Raji (cell line): ENCODE data around the gene APOA1.

Experiments
- POLR2A ChIP-seq: IDR thresholded peaks from 2 replicates; pipeline ENCODE4 v1.6.1; 2011; ENCODE audit warnings: low read depth, low read length, control low read depth; ENCODE audit not compliant: insufficient read depth

APOA1 gene

DNA sequence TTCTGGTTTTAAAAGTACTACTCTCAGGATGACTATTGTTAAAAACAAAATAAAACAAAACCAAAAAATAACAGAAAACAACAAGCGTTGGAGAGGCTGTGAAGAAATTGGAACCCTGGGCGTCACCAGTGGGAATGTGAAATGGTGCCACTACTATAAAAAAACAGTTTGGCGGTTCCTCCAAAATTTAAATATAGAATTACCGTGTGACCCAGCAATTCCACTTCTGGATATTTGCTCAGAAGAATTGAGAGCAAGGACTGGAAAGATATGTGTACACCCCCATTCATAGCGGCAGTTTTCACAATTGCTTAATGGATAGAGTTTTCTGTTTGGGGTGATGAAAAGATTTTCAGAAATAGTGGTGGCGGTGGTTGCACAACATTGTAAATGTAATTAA lies 22.9 kb downstream of the APOA1 start:
- no peak for TF ChIP-seq POLR2A

- no peak for TF ChIP-seq POLR2A
These were observed 23.5 kb downstream of the APOA1 start for GRCh38 chr11:116813781-116814471.

GRCh38 chr11:116813170-116813569 lies 24.3 kb downstream of the APOA1 start:
- no peak for TF ChIP-seq POLR2A

- TF ChIP-seq POLR2A = no peak
These were observed 25.3 kb downstream of the APOA1 start for GRCh38 chr11:116812109-116812508.

DNA sequence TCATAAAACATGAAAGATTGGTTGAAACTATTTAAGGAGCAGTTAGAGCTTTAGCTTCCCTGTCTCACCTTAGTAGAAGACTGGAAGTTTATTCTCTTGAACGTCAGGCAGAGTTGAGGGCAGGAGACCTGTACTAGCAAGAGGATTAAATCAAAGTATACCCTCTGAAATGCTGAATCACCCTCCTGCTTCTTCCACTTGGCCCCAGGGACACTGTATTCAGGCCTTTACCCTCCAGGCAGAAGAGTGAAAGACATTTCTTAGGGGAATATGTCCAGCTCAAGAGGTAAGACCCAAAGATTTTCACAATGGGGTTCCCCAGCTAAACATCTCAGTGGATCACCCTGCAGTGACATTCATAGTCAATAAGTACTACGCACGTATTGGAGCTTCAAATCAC lies 26.2 kb downstream of the APOA1 start:
- TF ChIP-seq POLR2A = no peak

- TF ChIP-seq POLR2A = no peak
These were observed 28.9 kb downstream of the APOA1 start for GRCh38 chr11:116808262-116809175.

DNA sequence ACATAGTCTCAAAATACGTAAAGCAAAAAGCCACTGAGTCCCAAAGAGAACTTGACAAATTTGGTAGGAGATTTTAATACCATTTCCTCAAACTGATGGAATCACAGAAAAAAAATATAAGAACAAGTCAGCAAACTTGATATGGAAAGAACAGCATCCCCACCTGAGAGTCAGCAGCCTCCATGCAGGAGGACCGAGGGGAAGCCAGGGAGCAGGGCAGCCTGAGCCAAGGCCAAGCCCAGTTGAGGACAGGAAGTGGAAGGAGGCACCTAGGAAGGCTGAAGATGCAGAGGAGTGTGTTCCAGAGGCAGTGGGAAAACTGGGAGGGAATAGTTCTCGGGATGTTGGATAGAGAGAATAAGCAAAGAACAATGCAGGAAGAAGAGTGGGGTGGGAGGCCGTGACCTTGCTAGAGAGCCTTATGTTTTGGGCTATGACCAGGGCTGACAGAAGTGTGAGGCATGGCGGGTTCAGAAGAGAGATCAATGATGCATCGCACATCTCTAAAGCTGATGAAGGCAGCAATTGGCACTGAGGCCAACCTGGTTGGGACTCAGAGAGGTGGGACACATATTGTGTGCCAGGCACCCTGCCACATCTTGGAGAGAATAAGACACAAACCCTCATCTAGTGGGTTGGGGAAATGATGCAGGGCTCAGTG lies 29.7 kb downstream of the APOA1 start:
- no peak for TF ChIP-seq POLR2A

GRCh38 chr11:116804001-116804400 lies 33.4 kb downstream of the APOA1 start:
- no peak for TF ChIP-seq POLR2A

DNA sequence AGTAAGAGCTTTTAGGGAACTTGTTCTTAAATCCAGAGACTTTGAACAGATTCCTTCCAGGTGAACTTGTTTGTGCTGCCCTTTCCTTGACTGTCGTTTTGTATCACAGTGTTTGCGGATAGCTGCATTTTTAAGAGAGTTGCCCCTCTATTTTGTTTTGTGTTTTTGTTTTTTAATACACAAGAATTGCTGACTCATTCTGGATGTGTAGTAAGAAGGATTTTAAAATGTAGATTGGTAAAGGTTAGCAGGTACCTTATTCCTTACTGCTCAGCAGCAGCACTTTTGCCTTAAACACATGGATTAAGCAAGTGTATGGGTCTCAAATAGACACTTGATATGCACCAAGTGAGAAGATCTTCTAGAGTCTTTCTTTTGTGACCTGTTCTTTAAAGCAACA lies 36.8 kb downstream of the APOA1 start:
- TF ChIP-seq POLR2A = no peak

DNA sequence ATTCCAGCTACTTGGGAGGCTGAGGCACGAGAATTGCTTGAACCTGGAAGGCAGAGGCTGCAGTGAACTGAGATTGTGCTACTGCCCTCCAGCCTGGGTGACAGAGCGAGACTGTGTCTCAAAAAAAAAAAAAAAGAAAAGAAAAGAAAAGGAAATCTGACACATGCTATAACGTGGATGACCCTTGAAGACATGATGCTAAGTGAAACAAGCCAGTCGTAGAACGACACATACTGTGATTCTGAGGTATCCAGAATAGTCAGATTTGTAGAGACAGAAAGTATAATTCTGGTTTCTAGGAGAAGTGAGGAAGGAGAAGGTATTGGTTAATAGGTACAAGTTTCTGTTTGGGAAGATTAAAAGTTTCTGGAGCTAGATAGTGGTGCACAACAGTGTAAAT lies 39.1 kb downstream of the APOA1 start:
- no peak for TF ChIP-seq POLR2A

DNA sequence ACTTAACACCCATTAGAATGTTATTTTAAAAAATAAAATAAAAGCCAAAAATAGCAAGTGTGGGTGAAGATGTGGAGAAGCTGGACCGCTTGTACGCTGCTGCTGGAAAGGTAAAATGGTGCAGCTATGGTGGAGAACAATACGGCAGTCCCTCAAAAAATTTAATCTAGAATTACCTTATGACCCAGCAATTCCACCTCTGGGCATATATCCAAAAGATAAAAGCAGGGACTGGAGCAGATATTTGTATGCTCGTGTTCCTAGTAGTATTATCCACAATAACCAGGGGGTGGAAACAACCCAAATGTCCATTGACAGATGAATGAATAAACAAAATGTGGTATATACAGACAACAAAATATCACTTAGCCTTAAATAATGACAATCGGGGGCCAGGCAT lies 39.6 kb downstream of the APOA1 start:
- TF ChIP-seq POLR2A = no peak

GRCh38 chr11:116796548-116796947 lies 40.9 kb downstream of the APOA1 start:
- no peak for TF ChIP-seq POLR2A

- TF ChIP-seq POLR2A = no peak
These were observed 42.6 kb downstream of the APOA1 start for GRCh38 chr11:116794851-116795250.

GRCh38 chr11:116793772-116794097 lies 43.7 kb downstream of the APOA1 start:
- no peak for TF ChIP-seq POLR2A

DNA sequence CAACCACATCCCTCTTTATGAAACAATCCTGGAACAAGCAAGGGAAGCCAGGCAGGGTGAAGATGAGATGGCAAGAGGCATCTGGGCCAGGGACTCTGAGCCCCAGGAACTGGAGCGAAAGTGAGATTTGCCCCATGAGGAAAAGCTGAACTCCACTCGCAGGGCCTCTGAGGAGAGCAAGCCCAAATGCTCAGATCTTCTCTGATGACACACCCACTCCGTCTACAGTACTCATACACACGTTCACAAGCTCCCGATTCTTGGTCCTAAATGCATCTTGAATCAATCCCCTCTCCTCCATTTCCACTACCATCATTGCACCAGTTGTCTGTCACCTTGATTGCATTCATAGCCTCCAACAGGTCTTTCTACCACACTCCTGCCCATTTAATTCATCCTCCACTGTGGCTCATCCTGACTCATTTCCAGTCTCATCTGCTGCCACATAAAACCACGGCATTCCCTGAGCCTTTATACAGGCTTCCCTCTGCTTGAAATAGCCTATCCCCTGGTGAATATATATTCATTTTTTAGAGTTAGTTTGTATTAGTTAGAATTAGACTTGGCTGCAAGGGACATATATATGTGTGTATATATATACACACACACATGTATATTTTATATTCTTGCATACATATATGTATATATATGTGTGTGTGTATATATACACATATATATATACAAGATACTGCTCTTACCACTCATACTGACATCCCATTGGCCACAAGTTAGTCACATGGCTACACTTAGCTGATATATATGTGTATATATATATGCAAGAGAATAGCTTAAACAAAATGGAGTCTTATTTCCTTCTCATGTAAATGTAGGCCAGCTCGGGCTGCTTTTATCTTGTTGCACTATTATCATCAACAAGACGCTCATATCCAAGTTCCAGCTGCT lies 44.3 kb downstream of the APOA1 start:
- TF ChIP-seq POLR2A = no peak

DNA sequence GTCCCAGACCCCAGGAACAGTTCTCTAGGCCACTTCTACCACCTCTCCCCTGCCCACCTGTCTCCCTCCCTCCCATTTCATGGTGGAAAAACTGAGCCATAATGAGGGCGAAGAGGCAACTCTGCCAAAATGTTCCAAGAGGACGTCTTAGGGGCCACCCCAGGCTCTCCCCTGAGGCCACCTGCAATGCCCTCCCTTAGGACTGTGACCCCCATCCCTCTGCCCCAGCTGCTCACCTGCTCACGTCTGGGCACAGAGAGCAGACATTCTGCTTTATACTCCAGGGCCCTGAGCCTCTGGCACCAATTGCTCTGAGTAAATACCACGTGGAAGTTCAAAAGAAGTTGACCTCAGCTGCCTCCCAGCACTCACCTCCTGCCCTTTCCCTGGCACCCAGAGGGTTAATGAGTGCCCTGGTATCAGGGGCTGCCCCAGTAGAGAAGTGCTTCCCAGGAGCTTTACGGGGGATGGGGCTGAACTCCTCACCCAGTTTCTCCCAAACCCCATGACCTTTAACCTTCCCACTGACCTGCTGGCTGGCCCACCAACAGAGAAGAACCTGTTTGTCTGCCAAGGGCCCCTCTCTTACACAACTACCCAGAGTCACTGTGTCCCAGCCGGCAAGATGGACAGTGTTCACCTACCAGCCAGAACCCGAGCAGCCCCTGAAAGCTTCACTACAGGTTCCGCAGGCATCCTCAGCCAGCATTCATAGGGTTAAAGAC lies 45.1 kb downstream of the APOA1 start:
- TF ChIP-seq POLR2A = no peak
